GM11168 (cell line): Measurements from ENCODE around the gene DNAJC28.

Experiments
- in situ Hi-C: fragments of 300-500 bp; cut with MboI; formaldehyde crosslinking; loops from one replicate; pipeline ENCODE4 v1.12.0; 2022; ENCODE audit warnings: low sequenced_read_pairs; ENCODE audit not compliant: unreplicated experiment

Gene DNAJC28

GRCh38 chr21:33441489-33442477 is 49.7 kb downstream of the DNAJC28 start:
- in situ Hi-C loops = loop anchor here (10.0 kb wide), 1 partner anchor 77 kb away; no protein-coding TSS in a partner anchor
